H9 (cell line): Measurements from ENCODE around the gene SPTBN1. TPM values are rescaled to one million over a fixed set of nuclear protein-coding genes. Genes with fewer than 3 reads are reported as not detected.

Experiments
- DNase-seq: peaks from one replicate; pipeline ENCODE4 v3.0.0-alpha.2; 2017
- H2AFZ ChIP-seq: one replicate; pipeline ENCODE4 v1.6.1; 2013; ENCODE audit warnings: mild to moderate bottlenecking, low read length, control low read depth, moderate library complexity
- H2AK5ac ChIP-seq: 2 replicates; pipeline ENCODE4 v1.6.1; 2013; ENCODE audit warnings: low read length, control low read depth, mixed read lengths; ENCODE audit not compliant: insufficient read length
- H2BK120ac ChIP-seq: one replicate; pipeline ENCODE4 v1.6.1; 2013; ENCODE audit warnings: low read depth, mild to moderate bottlenecking, low read length, control low read depth, inconsistent platforms; ENCODE audit not compliant: poor library complexity, severe bottlenecking
- H2BK12ac ChIP-seq: 2 replicates; pipeline ENCODE4 v1.6.1; 2013; ENCODE audit warnings: low read length, control low read depth, mixed read lengths, low read depth; ENCODE audit not compliant: insufficient read length
- H2BK15ac ChIP-seq: 2 replicates; pipeline ENCODE4 v1.6.1; 2013; ENCODE audit warnings: low read depth, low read length, control low read depth
- H2BK20ac ChIP-seq: one replicate; pipeline ENCODE4 v1.6.1; 2013; ENCODE audit warnings: low read depth, mild to moderate bottlenecking, low read length, control low read depth, inconsistent platforms; ENCODE audit not compliant: poor library complexity, severe bottlenecking
- H2BK5ac ChIP-seq: 2 replicates; pipeline ENCODE4 v1.6.1; 2013; ENCODE audit warnings: low read length, control low read depth, mixed read lengths; ENCODE audit not compliant: insufficient read length
- H3K14ac ChIP-seq: 2 replicates; pipeline ENCODE4 v1.6.1; 2013; ENCODE audit warnings: low read length, control low read depth; ENCODE audit not compliant: insufficient read depth
- H3K18ac ChIP-seq: 2 replicates; pipeline ENCODE4 v1.6.1; 2013; ENCODE audit warnings: low read depth, mild to moderate bottlenecking, mixed read lengths, low read length, control low read depth; ENCODE audit not compliant: insufficient read length
- H3K23ac ChIP-seq: 2 replicates; pipeline ENCODE4 v1.6.1; 2013; ENCODE audit warnings: low read length, control low read depth, mixed read lengths, low read depth; ENCODE audit not compliant: insufficient read length
- H3K23me2 ChIP-seq: 2 replicates; pipeline ENCODE4 v1.6.1; 2013; ENCODE audit warnings: low read depth, mild to moderate bottlenecking, mixed read lengths, low read length, control low read depth; ENCODE audit not compliant: insufficient read length, poor library complexity, severe bottlenecking
- H3K27ac ChIP-seq: 2 replicates; pipeline ENCODE4 v1.5.1; 2013; ENCODE audit warnings: low read length, control low read depth, mixed read lengths, low read depth; ENCODE audit not compliant: insufficient read length
- H3K27me3 ChIP-seq: 2 replicates; pipeline ENCODE4 v1.6.1; 2013; ENCODE audit warnings: low read length, control low read depth, inconsistent platforms; ENCODE audit not compliant: insufficient read depth
- H3K4ac ChIP-seq: 2 replicates; pipeline ENCODE4 v1.6.1; 2013; ENCODE audit warnings: low read depth, mild to moderate bottlenecking, control low read depth, inconsistent platforms, low read length, moderate library complexity
- H3K4me1 ChIP-seq: 2 replicates; pipeline ENCODE4 v1.6.1; 2013; ENCODE audit warnings: low read length, control low read depth, inconsistent platforms; ENCODE audit not compliant: insufficient read depth
- H3K4me2 ChIP-seq: 2 replicates; pipeline ENCODE4 v1.6.1; 2013; ENCODE audit warnings: low read length, control low read depth, mixed read lengths; ENCODE audit not compliant: insufficient read length, insufficient read depth
- H3K56ac ChIP-seq: 2 replicates; pipeline ENCODE4 v1.6.1; 2013; ENCODE audit warnings: low read depth, mild to moderate bottlenecking, mixed read lengths, low read length, control low read depth; ENCODE audit not compliant: insufficient read length
- H3K79me1 ChIP-seq: 2 replicates; pipeline ENCODE4 v1.6.1; 2013; ENCODE audit warnings: low read depth, mild to moderate bottlenecking, moderate library complexity, low read length, control low read depth, inconsistent platforms; ENCODE audit not compliant: insufficient read depth, poor library complexity, severe bottlenecking
- H3K79me2 ChIP-seq: 2 replicates; pipeline ENCODE4 v1.6.1; 2013; ENCODE audit warnings: low read length, control low read depth, inconsistent platforms; ENCODE audit not compliant: insufficient read depth
- H3K9ac ChIP-seq: 2 replicates; pipeline ENCODE4 v1.6.1; 2013; ENCODE audit warnings: low read length, control low read depth, mixed read lengths; ENCODE audit not compliant: insufficient read length; ENCODE audit errors: extremely low read depth
- H3K9me3 ChIP-seq: one replicate; pipeline ENCODE4 v1.6.1; 2013; ENCODE audit warnings: low read depth, low read length, inconsistent platforms; ENCODE audit not compliant: control insufficient read depth
- H3T11ph ChIP-seq: one replicate; pipeline ENCODE4 v1.6.1; 2013; ENCODE audit warnings: mild to moderate bottlenecking, low read length, control low read depth, inconsistent platforms
- H4K20me1 ChIP-seq: one replicate; pipeline ENCODE4 v1.6.1; 2013; ENCODE audit not compliant: control insufficient read depth, insufficient read length, insufficient read depth
- H4K5ac ChIP-seq: 2 replicates; pipeline ENCODE4 v1.6.1; 2013; ENCODE audit warnings: low read depth, mild to moderate bottlenecking, mixed read lengths, low read length, control low read depth; ENCODE audit not compliant: insufficient read length
- H4K8ac ChIP-seq: replicated peaks from 2 replicates; pipeline ENCODE4 v1.6.1; 2013; ENCODE audit warnings: low read length, control low read depth, mixed read lengths, low read depth; ENCODE audit not compliant: insufficient read length
- H4K91ac ChIP-seq: 2 replicates; pipeline ENCODE4 v1.6.1; 2013; ENCODE audit warnings: low read depth, mild to moderate bottlenecking, moderate library complexity, mixed read lengths, low read length, control low read depth; ENCODE audit not compliant: insufficient read length
- H3K27ac Mint-ChIP-seq, 3 experiments: 2 replicates in 2 of 3; 3 replicates in 1 of 3; pipeline ENCODE4 v1.8.0; 2020 to 2021; ENCODE audit warnings: mixed read lengths in 3 of 3, mild to moderate bottlenecking in 1 of 3, moderate library complexity in 1 of 3
- H3K27me3 Mint-ChIP-seq: 2 replicates; pipeline ENCODE4 v1.8.0; 2021; ENCODE audit warnings: low read depth, mild to moderate bottlenecking, moderate library complexity, mixed read lengths
- H3K36me3 Mint-ChIP-seq, 3 experiments: 2 replicates in 2 of 3; 3 replicates in 1 of 3; pipeline ENCODE4 v1.8.0; 2020 to 2021; ENCODE audit warnings: low read depth in 3 of 3, mixed read lengths in 3 of 3; ENCODE audit not compliant: insufficient read depth in 1 of 3
- H3K4me1 Mint-ChIP-seq, 2 experiments: 2 replicates each; pipeline ENCODE4 v1.8.0; 2020; ENCODE audit warnings: mixed read lengths in 2 of 2
- H3K4me3 Mint-ChIP-seq, 2 experiments: 2 replicates in 1 of 2; 3 replicates in 1 of 2; pipeline ENCODE4 v1.8.0; 2020 to 2021; ENCODE audit warnings: mild to moderate bottlenecking in 2 of 2, mixed read lengths in 2 of 2, moderate library complexity in 1 of 2
- H3K9me3 Mint-ChIP-seq, 2 experiments: 2 replicates in 1 of 2; 3 replicates in 1 of 2; pipeline ENCODE4 v1.8.0; 2020; ENCODE audit warnings: mild to moderate bottlenecking in 2 of 2, mixed read lengths in 2 of 2, moderate library complexity in 1 of 2
- WGBS: extraction: QIAGEN DNeasy Blood & Tissue Kit; methylation state at CpG from one replicate; pipeline ENCODE4 v1.1.7; 2013; ENCODE audit warnings: missing lambda C conversion rate, low lambda C conversion rate, mixed read lengths; ENCODE audit not compliant: insufficient read length; ENCODE audit errors: extremely low coverage; 5-methylcytosine and 5-hydroxymethylcytosine counted together
- total RNA-seq: library from RNA; stranded (reverse); gene quantifications from 2 replicates; pipeline ENCODE4 v1.2.1, GENCODE V29; 2021
- TF ChIP-seq, protein P1 (sequence below): fragments of 200-600 bp; sonication (generic); conservative IDR thresholded peaks from 3 replicates; pipeline ENCODE4 v1.8.0; 2021; ENCODE audit warnings: antibody characterized with exemption, mild to moderate bottlenecking

The SPTBN1 gene
- total RNA-seq, 1 experiment from 2014 or later: 164 TPM

- Histone ChIP-seq H3K14ac (no peak overlapping the region), H3K4ac (no peak overlapping the region), H3K18ac (no peak overlapping the region), H3T11ph (no peak overlapping the region), H2BK120ac (no peak overlapping the region), H4K5ac (no peak overlapping the region), H4K8ac (no peak overlapping the region), H3K27ac (no peak overlapping the region), H2AK5ac (no peak overlapping the region), H3K9me3 (no peaks in the 10 kb centered on the region), H3K56ac (no peak overlapping the region), H2BK5ac (no peak overlapping the region), H3K9ac (no peak overlapping the region), H3K79me2 (peaks cover 56% of the 10 kb centered on the region; the same call in 1 of the 2 replicates), H3K79me1 (peaks cover 14% of the 10 kb centered on the region), H3K4me2 (no peak overlapping the region), H4K20me1 (peaks cover 4% of the 10 kb centered on the region), H2BK20ac (no peak overlapping the region), H4K91ac (no peak overlapping the region), H3K23me2 (no peaks in the 10 kb centered on the region), H3K23ac (no peak overlapping the region), H2AFZ (no peak overlapping the region), H2BK15ac (no peak overlapping the region), H3K4me1 (peaks cover 28% of the 10 kb centered on the region), H3K27me3 (no peaks in the 10 kb centered on the region), H2BK12ac (no peak overlapping the region)
- H3K4me1 Mint-ChIP-seq: peaks cover 89 to 90% of the 10 kb centered on the region in 2 experiments
- TF ChIP-seq, protein P1, sequence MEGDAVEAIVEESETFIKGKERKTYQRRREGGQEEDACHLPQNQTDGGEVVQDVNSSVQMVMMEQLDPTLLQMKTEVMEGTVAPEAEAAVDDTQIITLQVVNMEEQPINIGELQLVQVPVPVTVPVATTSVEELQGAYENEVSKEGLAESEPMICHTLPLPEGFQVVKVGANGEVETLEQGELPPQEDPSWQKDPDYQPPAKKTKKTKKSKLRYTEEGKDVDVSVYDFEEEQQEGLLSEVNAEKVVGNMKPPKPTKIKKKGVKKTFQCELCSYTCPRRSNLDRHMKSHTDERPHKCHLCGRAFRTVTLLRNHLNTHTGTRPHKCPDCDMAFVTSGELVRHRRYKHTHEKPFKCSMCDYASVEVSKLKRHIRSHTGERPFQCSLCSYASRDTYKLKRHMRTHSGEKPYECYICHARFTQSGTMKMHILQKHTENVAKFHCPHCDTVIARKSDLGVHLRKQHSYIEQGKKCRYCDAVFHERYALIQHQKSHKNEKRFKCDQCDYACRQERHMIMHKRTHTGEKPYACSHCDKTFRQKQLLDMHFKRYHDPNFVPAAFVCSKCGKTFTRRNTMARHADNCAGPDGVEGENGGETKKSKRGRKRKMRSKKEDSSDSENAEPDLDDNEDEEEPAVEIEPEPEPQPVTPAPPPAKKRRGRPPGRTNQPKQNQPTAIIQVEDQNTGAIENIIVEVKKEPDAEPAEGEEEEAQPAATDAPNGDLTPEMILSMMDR: no peak
- H3K36me3 Mint-ChIP-seq: peaks cover 4 to 26% (median 12%) of the 10 kb centered on the region in 3 experiments; a peak in 6 of 7 replicates
- H3K4me3 Mint-ChIP-seq: no peak overlapping the region
- no peak for DNase-seq
- WGBS: no CpG with 5 or more reads among the region's 9 CpGs
- H3K27me3 Mint-ChIP-seq: no peaks in the 10 kb centered on the region
- H3K27ac Mint-ChIP-seq: no peak overlapping the region
- H3K9me3 Mint-ChIP-seq: peaks cover 2 to 7% of the 10 kb centered on the region in 2 experiments; a peak in 4 of 5 replicates
These were observed 118.2 kb downstream of the SPTBN1 start for GRCh38 chr2:54574107-54574859.
